GM12864 (cell line): Measurements from ENCODE around the gene CHTF18.
"Not testable (repeated sequence)": the region's sequence is repeated elsewhere in the genome, so short reads cannot be mapped to it uniquely, and the experiment has no call there.

ENCODE experiments used
- DNase-seq: peaks from one replicate; pipeline ENCODE4 v3.0.0-alpha.2; 2011; ENCODE audit warnings: low read depth
- H3K4me3 ChIP-seq: 2 replicates; pipeline ENCODE4 v1.5.1; 2011; ENCODE audit warnings: mild to moderate bottlenecking, low read depth, low read length, control low read depth
- CTCF ChIP-seq: IDR thresholded peaks from 2 replicates; pipeline ENCODE4 v1.5.1; 2011; ENCODE audit warnings: low read depth, mild to moderate bottlenecking, moderate library complexity, low read length, control low read depth, inconsistent platforms; ENCODE audit errors: missing control alignments

CHTF18 gene

GRCh38 chr16:818592-818991, 30.2 kb downstream of the CHTF18 start:
- TF ChIP-seq CTCF, result no peak
- no peak overlapping the region for H3K4me3 ChIP-seq

GRCh38 chr16:819336-820043, 31.1 kb downstream of the CHTF18 start:
- no peak for DNase-seq
- TF ChIP-seq CTCF, result no peak
- no peak overlapping the region for H3K4me3 ChIP-seq

More at GRCh38 chr16:818592-818991, 30.2 kb downstream of the CHTF18 start:
- no peak for DNase-seq

GRCh38 chr16:820044-820408, 31.6 kb downstream of the CHTF18 start:
- H3K4me3 ChIP-seq, DNase-seq: not testable (repeated sequence)

GRCh38 chr16:820748-821147, 32.3 kb downstream of the CHTF18 start:
- no peak overlapping the region for H3K4me3 ChIP-seq
- no peak for TF ChIP-seq CTCF
- DNase-seq, result no peak

- no peak overlapping the region for H3K4me3 ChIP-seq
- TF ChIP-seq CTCF, result no peak
- no peak for DNase-seq
Observed at GRCh38 chr16:821751-822150, 33.3 kb downstream of the CHTF18 start.

GRCh38 chr16:822174-822908, 33.9 kb downstream of the CHTF18 start:
- no peak for TF ChIP-seq CTCF
- H3K4me3 ChIP-seq, result no peak overlapping the region

GRCh38 chr16:822909-823297, 34.5 kb downstream of the CHTF18 start:
- TF ChIP-seq CTCF, result no peak
- DNase-seq, result no peak
- H3K4me3 ChIP-seq, result no peak overlapping the region

More at GRCh38 chr16:822174-822908, 33.9 kb downstream of the CHTF18 start:
- no peak for DNase-seq
